Right kidney (tissue), 9 donors: ENCODE measurements around the gene SLC25A12.
A peak's percentile ranks its signal among the peaks of the same experiment; 100 is the strongest.
"Not testable (repeated sequence)": the region's sequence is repeated elsewhere in the genome, so short reads cannot be mapped to it uniquely, and the experiment has no call there.

Source experiments
- DNase-seq: peaks from one replicate; pipeline ENCODE4 v3.0.0-alpha.2; 2016
- long read RNA-seq, 8 donors: transcript quantifications; one replicate each; lab custom pipeline, GENCODE V29; 2026

SLC25A12 gene
- long read RNA-seq, donor 1, partial matches to known transcripts: 87 of 129 reads
- long read RNA-seq, donor 1, other reads (novel, unspliced or antisense): 37 of 129 reads
- long read RNA-seq, donor 2, partial matches to known transcripts: 79 of 97 reads
- long read RNA-seq, donor 2, other reads (novel, unspliced or antisense): 17 of 97 reads
- long read RNA-seq, donor 3, partial matches to known transcripts: 9 of 10 reads
- long read RNA-seq, donor 3, other reads (novel, unspliced or antisense): 0 of 10 reads
- long read RNA-seq, donor 4, partial matches to known transcripts: 90 of 114 reads
- long read RNA-seq, donor 4, other reads (novel, unspliced or antisense): 22 of 114 reads
- long read RNA-seq, donor 5, transcript SLC25A12-202 (18 exons, 2,979 nt): major isoform, 6 of 18 reads
- long read RNA-seq, donor 5, partial matches to known transcripts: 12 of 18 reads
- long read RNA-seq, donor 5, other reads (novel, unspliced or antisense): 0 of 18 reads
- long read RNA-seq, donor 6, partial matches to known transcripts: 10 of 13 reads
- long read RNA-seq, donor 6, other reads (novel, unspliced or antisense): 0 of 13 reads
- long read RNA-seq, donor 7, partial matches to known transcripts: 8 of 12 reads
- long read RNA-seq, donor 7, other reads (novel, unspliced or antisense): 0 of 12 reads
- long read RNA-seq, donor 8, partial matches to known transcripts: 11 of 12 reads
- long read RNA-seq, donor 8, other reads (novel, unspliced or antisense): 0 of 12 reads

GRCh38 chr2:171893824-171894611 is at the start of gene SLC25A12:
Gene SLC25A12 (minus strand): TSS chr2:171894244. CDS start chr2:171894214, 30 bp downstream.
- DNase-seq: peak; percentile 96

- no peak for DNase-seq
Observed at GRCh38 chr2:171941316-171941699, 47.3 kb upstream of the SLC25A12 start.

GRCh38 chr2:171939743-171940071 is 45.7 kb upstream of the SLC25A12 start:
- no peak for DNase-seq

- DNase-seq: no peak
Observed at GRCh38 chr2:171939058-171939742, 45.2 kb upstream of the SLC25A12 start.

- DNase-seq: no peak
Observed at GRCh38 chr2:171930385-171930784, 36.3 kb upstream of the SLC25A12 start.

- no peak for DNase-seq
Observed at GRCh38 chr2:171924170-171924942, 30.3 kb upstream of the SLC25A12 start.

GRCh38 chr2:171923206-171923605 is 29.2 kb upstream of the SLC25A12 start:
- DNase-seq: no peak

GRCh38 chr2:171922230-171923022 is 28.4 kb upstream of the SLC25A12 start, which contains the start of gene HAT1:
Gene HAT1 (plus strand): TSS chr2:171922461. CDS start chr2:171922501, 40 bp downstream.
- peak; percentile 98 for DNase-seq

- no peak for DNase-seq
Observed at GRCh38 chr2:171921970-171922229, 27.9 kb upstream of the SLC25A12 start.

- no peak for DNase-seq
Observed at GRCh38 chr2:171919453-171919852, 25.4 kb upstream of the SLC25A12 start.

- DNase-seq: no peak
Observed at GRCh38 chr2:171913517-171913916, 19.5 kb upstream of the SLC25A12 start.

GRCh38 chr2:171910494-171910893 is 16.4 kb upstream of the SLC25A12 start:
- no peak for DNase-seq

GRCh38 chr2:171909266-171909665 is 15.2 kb upstream of the SLC25A12 start:
- DNase-seq: no peak

GRCh38 chr2:171908235-171908634 is 14.2 kb upstream of the SLC25A12 start:
- DNase-seq: no peak

- DNase-seq: no peak
Observed at GRCh38 chr2:171902840-171903420, 8.9 kb upstream of the SLC25A12 start.

- not testable (repeated sequence) for DNase-seq
Observed at GRCh38 chr2:171899623-171900282, 5.7 kb upstream of the SLC25A12 start.

GRCh38 chr2:171895786-171896185 is 1.7 kb upstream of the SLC25A12 start:
- no peak for DNase-seq

GRCh38 chr2:171894612-171894947 is 536 bp upstream of the SLC25A12 start:
- DNase-seq: no peak

- no peak for DNase-seq
Observed at GRCh38 chr2:171893196-171893823, 734 bp downstream of the SLC25A12 start.
